ENCODE measurements around the gene PLA2R1.
A peak's percentile ranks its signal among the peaks of the same experiment; 100 is the strongest.

Gene PLA2R1

DNA sequence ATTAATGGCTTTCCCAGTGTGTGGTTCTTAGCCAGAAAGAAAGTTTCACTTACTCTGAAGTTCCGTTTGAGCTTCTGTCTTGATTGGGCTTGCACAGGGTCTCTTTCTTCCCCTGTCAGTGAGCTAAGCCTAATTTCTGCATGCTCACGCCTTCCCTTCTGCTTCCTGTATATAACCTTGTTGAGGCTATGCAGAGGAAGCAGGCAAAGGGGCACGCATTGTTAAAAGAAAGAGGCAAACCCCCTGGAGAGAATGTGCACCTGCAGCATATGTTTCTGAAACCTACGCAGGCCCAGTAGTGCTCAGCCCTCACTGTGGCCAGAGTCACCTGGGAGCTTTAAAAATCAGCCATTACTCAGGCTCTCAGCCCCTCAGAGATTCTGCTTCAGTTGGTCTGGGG, 14.5 kb upstream of the PLA2R1 start:
- Mint-ChIP-seq H3K4me1 (no peaks in the 10 kb centered on the region), H3K27ac (no peak overlapping the region), H3K9me3 (no peaks in the 10 kb centered on the region), H3K36me3 (no peaks in the 10 kb centered on the region), H3K4me3 (no peak overlapping the region)
- no peak for ATAC-seq
- DNase-seq (ENCODE audit: low spot score in 2 of 2): no peak

DNA sequence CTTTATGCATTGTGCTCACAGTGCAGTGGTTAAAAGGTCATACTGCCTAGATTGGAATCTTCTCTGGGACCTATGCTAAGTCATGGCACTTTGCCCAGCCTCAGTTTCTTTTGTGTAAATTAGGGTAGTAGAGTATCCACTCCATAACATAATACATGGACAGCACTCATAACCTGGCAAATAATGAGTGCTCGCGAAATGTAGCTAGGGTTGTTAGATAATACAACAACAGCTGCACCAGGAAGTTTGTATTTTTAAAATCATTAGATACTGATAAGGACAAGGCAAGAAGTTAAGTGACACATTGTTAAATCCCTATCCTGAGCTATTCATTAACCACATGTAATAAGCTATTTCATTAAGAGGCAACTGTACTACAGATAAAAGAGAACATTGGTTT, 13.8 kb upstream of the PLA2R1 start:
- H3K4me1 Mint-ChIP-seq: no peaks in the 10 kb centered on the region
- no peak for DNase-seq (ENCODE audit: low spot score in 2 of 2)
- no peak overlapping the region for H3K4me3 Mint-ChIP-seq
- H3K36me3 Mint-ChIP-seq: no peaks in the 10 kb centered on the region
- H3K9me3 Mint-ChIP-seq: no peaks in the 10 kb centered on the region
- no peak overlapping the region for H3K27ac Mint-ChIP-seq
- ATAC-seq: no peak

DNA sequence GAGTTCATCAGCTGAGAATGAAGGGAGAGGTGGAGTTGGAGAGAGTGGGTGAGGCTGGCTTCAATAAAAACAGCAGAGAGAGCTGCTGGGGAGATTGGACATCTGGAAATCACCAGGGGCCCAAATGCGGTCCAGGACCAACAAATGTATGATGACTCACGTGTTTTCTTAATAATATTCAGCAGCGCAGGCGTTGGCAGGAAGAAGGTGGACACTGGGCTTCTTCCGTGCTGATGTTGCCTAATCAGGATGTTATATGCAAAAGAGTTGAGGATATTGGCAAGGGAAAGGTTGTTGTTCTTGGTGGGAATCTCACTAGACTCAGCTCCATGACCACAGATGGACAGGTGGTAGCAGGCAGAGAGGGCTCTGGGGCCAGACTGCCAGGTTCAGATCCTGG, 12.8 kb upstream of the PLA2R1 start:
- H3K36me3 Mint-ChIP-seq: no peaks in the 10 kb centered on the region
- no peak for DNase-seq (ENCODE audit: low spot score in 2 of 2)

DNA sequence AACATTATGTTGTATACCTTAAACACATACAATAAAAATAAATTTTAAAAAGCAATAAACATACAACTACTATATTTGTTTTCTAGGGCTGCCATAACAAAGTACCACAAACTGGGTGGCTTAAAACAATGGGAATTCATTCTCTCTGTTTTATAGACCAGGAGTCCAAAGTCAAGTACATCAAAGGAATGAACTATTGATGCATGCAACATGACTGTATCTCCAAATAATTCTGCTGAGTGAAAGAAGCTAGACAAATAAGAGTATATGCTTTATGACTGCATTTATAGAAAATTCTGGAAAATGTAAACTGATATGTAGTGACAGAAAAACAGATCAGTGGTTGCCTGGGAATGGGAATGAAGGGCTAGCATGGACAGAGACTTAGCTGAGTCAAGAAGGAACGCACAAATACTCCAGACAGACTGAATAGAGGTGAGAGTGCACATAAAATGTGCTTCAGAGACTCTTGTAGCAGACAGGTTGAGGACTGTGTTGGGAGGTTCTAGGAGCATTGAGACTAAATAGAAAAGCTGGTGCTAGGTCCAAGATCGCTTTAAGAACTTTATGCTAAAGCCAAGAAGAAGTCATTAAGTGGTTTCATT, 11.0 kb upstream of the PLA2R1 start:
- no peaks in the 10 kb centered on the region for H3K36me3 Mint-ChIP-seq
- no peaks in the 10 kb centered on the region for H3K9me3 Mint-ChIP-seq
- no peak overlapping the region for H3K4me3 Mint-ChIP-seq
- H3K4me1 Mint-ChIP-seq: no peaks in the 10 kb centered on the region
- no peak overlapping the region for H3K27ac Mint-ChIP-seq
- DNase-seq (ENCODE audit: low spot score in 2 of 2) (no peak), ATAC-seq (no peak)

More for the DNA sequence above, 12.8 kb upstream of the PLA2R1 start:
- Mint-ChIP-seq H3K4me3 (no peak overlapping the region), H3K9me3 (no peaks in the 10 kb centered on the region), H3K27ac (no peak overlapping the region), H3K4me1 (no peaks in the 10 kb centered on the region)
- ATAC-seq: no peak

DNA sequence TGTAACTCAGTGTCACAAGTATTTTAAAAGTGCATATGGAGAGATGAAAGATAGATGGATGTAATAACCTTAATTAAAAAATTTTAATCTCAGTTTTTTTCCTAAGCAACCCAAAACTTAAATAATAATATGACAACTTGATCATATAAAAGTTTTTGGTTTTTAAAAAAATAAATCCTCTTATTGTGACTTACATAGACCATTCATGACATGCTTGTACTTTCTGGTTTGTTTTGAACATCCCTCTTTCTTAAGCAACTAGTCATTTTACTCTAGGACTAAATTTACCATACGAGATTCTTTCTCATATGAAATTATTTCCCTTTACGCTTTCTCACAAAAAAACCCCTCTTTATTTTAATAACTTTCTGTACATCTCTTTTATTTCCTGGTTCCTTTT, 6.5 kb upstream of the PLA2R1 start:
- ATAC-seq (no peak), DNase-seq (ENCODE audit: low spot score in 2 of 2) (no peak)
- Mint-ChIP-seq H3K4me1 (no peaks in the 10 kb centered on the region), H3K27ac (no peak overlapping the region), H3K4me3 (no peak overlapping the region), H3K36me3 (no peaks in the 10 kb centered on the region), H3K9me3 (no peaks in the 10 kb centered on the region)

DNA sequence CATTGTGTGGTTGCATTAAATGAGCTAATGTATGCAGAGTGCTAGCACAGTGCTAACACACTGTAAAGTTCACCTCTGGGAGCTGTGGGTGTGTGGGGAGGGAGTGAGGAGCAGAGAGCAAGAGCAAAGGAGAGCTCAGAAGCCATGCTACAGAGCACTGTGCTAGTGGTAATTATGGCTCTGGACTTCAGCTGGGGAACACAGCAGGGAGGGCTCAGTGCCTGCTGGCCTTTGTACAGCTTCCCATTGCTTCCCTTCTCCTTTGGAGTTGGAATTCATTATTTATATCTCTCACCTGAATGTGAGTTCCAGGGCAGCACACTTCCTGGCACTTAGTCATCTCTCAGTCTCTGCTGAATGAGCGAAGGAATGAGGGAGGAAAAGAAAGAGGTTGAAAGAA, 2.5 kb upstream of the PLA2R1 start:
- Mint-ChIP-seq H3K36me3 (no peaks in the 10 kb centered on the region), H3K4me1 (peaks cover 9% of the 10 kb centered on the region), H3K9me3 (no peaks in the 10 kb centered on the region), H3K4me3 (no peak overlapping the region), H3K27ac (no peak overlapping the region)
- DNase-seq (ENCODE audit: low spot score in 2 of 2) (no peak), ATAC-seq (peak; percentile 31)

DNA sequence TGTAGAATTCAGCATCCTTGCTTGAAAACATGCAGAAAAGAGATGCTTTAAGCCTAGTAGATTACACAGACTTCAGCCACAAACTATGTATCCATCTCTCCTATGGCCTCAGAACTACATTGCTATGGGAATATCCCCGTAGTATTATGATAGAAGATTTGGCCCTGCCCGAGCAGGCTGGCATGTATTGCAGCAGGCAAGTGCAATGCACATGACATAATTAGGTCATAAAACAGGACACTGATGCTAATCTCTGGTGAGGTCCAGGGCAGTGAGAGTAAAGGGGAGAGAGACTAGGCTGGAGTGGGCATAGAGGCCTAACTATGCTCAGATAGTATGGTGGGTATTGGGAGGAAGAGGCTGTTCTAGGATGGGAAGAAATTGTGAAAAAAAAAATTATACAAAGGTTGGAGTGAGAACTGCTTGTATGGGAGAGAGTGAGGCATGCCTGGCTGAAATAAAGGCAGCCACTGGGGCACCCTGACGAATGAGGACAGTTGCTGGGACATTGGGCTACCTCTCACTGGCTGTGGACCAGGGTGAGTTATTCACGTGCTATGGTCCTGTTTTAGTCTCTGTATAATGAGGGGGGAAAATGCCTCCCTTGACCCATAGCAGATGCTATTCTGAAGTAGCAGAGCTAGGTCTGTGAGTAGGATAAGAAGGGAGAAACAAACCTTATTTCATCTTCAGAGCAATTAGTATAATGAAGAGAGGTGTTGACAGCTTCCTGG, 1.6 kb upstream of the PLA2R1 start:
- no peak overlapping the region for H3K4me3 Mint-ChIP-seq
- no peak for ATAC-seq

DNA sequence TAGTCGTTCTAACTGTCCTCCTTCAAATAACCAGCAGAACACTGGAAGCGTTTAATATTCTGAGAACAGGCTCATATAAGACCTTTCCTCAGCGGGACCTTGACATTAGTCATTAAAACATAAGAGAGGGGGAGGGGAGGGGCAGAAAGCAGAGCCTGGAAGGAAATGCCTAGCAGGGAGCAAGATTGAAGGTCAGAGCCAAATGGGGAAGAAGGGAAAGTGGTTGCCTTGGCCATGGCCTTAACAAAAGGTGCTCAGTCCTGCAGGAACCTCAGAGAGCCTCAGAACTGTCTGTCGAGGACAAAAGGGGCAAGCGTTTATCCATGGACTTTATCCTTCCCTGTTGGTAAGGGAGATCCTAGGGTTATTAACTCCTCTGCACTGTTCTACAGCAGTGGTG, 856 bp upstream of the PLA2R1 start:
- Mint-ChIP-seq H3K9me3 (no peaks in the 10 kb centered on the region), H3K27ac (no peak overlapping the region), H3K4me1 (peaks cover 9% of the 10 kb centered on the region), H3K4me3 (peak overlapping the region; percentile 51), H3K36me3 (no peaks in the 10 kb centered on the region)
- ATAC-seq: no peak
- DNase-seq (ENCODE audit: low spot score in 2 of 2): no peak

More for the DNA sequence above, 1.6 kb upstream of the PLA2R1 start:
- DNase-seq (ENCODE audit: low spot score in 2 of 2): no peak
- H3K9me3 Mint-ChIP-seq: no peaks in the 10 kb centered on the region
- no peaks in the 10 kb centered on the region for H3K36me3 Mint-ChIP-seq
- no peak overlapping the region for H3K27ac Mint-ChIP-seq
- peaks cover 9% of the 10 kb centered on the region for H3K4me1 Mint-ChIP-seq

DNA sequence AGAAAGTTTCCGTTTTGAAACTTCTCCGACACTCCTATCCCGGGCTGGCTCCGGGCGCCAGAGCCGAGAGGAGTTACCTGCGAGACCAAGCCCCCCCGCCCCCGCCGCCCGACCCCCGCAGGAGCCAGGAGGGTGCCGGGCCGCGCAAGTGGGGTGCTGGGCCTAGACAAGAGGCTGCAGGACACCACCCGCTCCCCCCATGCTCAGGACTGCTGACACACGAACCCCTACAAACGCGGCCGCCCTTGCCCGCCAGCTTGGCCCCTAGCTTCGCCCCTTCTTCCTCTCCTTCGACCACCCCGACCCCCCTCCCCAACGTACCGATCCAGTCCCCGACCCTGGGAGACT, 497 bp downstream of the PLA2R1 start:
- Mint-ChIP-seq H3K9me3 (no peaks in the 10 kb centered on the region), H3K27ac (no peak overlapping the region), H3K4me3 (peak overlapping the region; percentile 51), H3K36me3 (no peaks in the 10 kb centered on the region), H3K4me1 (peaks cover 9% of the 10 kb centered on the region)
- DNase-seq (ENCODE audit: low spot score in 2 of 2): no peak
- ATAC-seq: no peak

DNA sequence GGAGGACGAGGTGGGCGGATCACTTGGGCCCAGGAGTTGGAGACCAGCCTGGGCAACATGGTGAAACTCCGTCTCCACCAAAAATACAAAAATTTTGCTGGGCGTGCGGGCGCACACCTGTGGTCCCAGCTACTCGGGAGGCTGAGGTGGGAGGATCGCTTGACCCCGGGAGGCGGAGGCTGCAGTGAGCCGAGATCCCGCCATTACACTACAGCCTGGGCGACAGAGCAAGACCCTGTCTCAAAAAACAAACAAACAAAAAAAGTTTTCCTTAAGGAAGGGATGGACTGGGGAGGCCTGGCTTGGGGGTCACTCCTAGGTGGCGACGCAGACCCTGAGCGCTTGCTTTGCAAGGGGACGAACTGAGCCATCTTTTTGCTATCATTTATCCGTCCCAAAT, 882 bp downstream of the PLA2R1 start:
- DNase-seq (ENCODE audit: low spot score in 2 of 2): no peak
- no peak for ATAC-seq
- H3K4me3 Mint-ChIP-seq: peak overlapping the region; percentile 51
- H3K36me3 Mint-ChIP-seq: no peaks in the 10 kb centered on the region
- H3K9me3 Mint-ChIP-seq: no peaks in the 10 kb centered on the region
- H3K27ac Mint-ChIP-seq: no peak overlapping the region
- H3K4me1 Mint-ChIP-seq: peaks cover 9% of the 10 kb centered on the region

DNA sequence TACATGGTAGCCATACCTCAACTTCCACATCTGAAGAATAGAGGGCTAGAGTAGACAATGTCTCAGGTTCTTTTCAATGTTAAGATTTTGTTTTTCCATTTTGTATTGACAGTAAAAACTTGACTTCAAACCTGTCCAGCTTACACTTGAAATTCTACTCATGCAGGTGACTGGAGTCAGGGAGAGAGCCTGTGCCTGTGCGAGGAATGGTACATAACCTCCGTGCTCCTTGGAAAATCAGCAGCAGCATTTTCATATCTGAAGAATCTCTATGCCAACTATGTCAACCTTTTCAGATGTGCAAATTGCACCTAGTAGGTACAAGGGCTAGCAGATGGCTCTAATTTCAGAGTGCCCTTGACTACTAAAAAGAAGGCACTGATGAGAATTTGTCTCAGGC, 2.1 kb downstream of the PLA2R1 start:
- ATAC-seq (no peak), DNase-seq (ENCODE audit: low spot score in 2 of 2) (no peak)
- no peak overlapping the region for H3K27ac Mint-ChIP-seq
- no peak overlapping the region for H3K4me3 Mint-ChIP-seq
- H3K36me3 Mint-ChIP-seq: no peaks in the 10 kb centered on the region
- peaks cover 9% of the 10 kb centered on the region for H3K4me1 Mint-ChIP-seq
- H3K9me3 Mint-ChIP-seq: no peaks in the 10 kb centered on the region

DNA sequence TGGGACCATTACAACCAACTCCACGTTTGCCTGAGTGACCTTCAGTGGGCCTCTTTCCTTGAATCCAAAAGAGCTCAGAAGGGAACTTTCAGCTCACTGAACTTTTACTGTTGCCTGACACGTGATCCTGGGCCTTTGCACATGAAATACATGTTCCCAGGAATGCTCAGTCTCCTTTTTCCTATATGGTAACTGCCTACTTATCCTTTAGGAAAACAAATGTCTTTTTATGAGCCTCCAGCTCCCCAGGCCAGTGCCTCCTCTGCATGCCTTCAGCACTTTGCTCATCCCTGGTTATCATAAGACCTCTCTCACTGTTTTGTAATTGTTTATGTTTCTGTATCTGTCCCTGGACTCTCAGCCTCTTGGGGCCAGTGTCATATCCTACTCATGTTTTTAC, 5.1 kb downstream of the PLA2R1 start:
- Mint-ChIP-seq H3K36me3 (no peaks in the 10 kb centered on the region), H3K4me1 (peaks cover 9% of the 10 kb centered on the region), H3K9me3 (no peaks in the 10 kb centered on the region), H3K27ac (no peak overlapping the region), H3K4me3 (no peak overlapping the region)
- DNase-seq (ENCODE audit: low spot score in 2 of 2) (no peak), ATAC-seq (no peak)

DNA sequence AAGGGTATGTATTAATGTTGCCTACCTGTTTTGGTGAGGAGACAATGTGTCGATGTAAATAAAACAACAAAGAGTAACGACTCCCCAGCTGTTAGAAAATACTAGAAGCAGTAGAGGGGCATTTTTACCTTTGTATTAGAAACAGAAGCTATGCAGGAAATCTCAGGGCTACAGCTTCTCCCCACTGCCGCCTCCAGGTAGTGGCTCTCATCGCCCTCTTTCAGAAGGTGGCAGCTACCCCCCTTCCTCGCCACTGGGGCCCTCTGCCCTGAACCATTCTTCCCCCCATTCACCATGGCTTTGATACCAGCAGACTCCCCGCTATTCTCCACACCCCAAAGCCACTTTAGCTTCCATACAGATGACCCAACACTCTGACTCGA, 6.7 kb downstream of the PLA2R1 start:
- ATAC-seq (no peak), DNase-seq (ENCODE audit: low spot score in 2 of 2) (no peak)
- peaks cover 13% of the 10 kb centered on the region for H3K4me1 Mint-ChIP-seq
- no peak overlapping the region for H3K27ac Mint-ChIP-seq
- H3K9me3 Mint-ChIP-seq: no peaks in the 10 kb centered on the region
- no peaks in the 10 kb centered on the region for H3K36me3 Mint-ChIP-seq
- no peak overlapping the region for H3K4me3 Mint-ChIP-seq

DNA sequence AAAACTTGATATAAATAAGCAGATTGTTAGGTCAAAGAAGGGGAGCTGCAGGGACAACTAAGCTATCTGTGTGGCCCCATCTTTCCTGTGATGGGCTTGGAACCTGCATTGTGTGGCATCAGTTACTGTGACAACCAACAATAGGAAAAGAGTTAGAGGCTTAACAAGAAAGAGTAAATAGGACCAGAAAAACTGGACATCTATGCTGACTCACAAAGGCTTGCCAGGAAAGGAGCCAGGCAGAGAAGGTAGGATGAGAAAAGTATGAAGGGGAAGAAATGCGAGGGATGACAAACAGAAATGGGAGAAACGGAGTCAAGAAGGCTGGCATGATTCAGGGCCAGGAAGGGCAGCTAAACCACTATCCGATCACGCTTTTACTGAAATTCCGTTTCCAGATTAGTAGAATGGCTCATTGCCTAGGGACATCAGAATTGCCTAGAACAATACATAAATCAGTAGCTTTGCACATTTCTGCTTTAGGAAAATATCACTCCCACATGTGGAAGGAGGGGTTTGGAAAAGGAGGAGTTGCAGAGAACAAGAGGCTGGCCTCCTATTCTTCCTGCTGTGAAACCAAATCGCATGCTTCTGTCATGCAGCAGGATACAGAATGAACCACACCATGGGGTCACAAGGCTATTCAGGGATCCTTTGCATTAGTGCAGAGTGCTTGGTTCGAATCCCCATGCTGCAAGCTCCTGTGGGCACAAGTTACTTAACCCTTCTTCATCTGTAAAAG, 7.3 kb downstream of the PLA2R1 start:
- peaks cover 13% of the 10 kb centered on the region for H3K4me1 Mint-ChIP-seq
- ATAC-seq: no peak

DNA sequence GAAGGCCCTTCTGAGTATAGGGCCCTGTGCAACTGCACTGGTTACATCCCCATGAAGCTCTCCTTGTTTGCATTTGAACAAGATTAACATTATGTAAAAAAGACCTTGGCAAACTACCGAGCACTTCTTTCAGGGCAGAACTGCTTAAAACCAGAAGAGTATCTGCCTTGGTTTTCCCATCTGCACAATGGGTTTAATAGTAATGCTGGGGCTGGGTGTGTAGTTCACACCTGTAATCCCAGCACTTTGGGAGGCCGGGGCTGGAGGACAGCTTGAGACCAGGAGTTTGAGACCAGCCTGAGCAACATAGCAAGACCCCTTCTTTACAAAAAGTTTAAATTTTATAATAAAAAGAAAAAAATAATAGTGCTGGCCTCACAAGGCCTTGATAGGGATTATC, 8.5 kb downstream of the PLA2R1 start:
- Mint-ChIP-seq H3K27ac (no peak overlapping the region), H3K4me3 (no peak overlapping the region), H3K36me3 (no peaks in the 10 kb centered on the region), H3K4me1 (peaks cover 13% of the 10 kb centered on the region), H3K9me3 (no peaks in the 10 kb centered on the region)
- DNase-seq (ENCODE audit: low spot score in 2 of 2) (no peak), ATAC-seq (no peak)

More for the DNA sequence above, 7.3 kb downstream of the PLA2R1 start:
- Mint-ChIP-seq H3K36me3 (no peaks in the 10 kb centered on the region), H3K4me3 (no peak overlapping the region), H3K27ac (no peak overlapping the region), H3K9me3 (no peaks in the 10 kb centered on the region)
- DNase-seq (ENCODE audit: low spot score in 2 of 2): no peak

DNA sequence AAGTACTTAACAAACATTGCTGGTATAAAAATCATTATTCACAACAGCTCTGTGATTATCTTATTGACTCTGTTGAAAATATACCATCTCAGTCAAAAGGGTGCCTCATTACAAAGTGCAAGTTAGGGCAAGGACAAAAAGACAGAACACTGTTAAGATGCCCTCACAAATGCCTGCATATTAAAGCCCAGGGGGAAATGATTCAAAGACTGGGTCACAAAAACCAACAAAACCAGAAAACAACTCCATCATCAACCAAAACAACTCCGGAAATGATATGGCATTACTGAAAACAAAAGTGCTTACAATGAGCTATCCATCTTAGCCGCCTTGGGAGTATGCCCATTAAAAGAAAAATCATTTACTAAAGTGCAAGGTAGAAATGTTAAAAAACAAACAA, 9.9 kb downstream of the PLA2R1 start:
- DNase-seq (ENCODE audit: low spot score in 2 of 2) (no peak), ATAC-seq (peak; percentile 88)
- H3K4me3 Mint-ChIP-seq: no peak overlapping the region
- H3K36me3 Mint-ChIP-seq: no peaks in the 10 kb centered on the region
- H3K27ac Mint-ChIP-seq: no peak overlapping the region
- peaks cover 13% of the 10 kb centered on the region for H3K4me1 Mint-ChIP-seq
- H3K9me3 Mint-ChIP-seq: no peaks in the 10 kb centered on the region

All from stimulated activated effector memory CD8-positive, alpha-beta T cell treated with anti-CD3 and anti-CD28 coated beads, Interleukin-12 subunit alpha, Interleukin-12 subunit beta, amount 100 ng/mL, for 72 hours (primary cell).